Dedifferentiated amniotic fluid mesenchymal stem cell (primary cell): ENCODE data around the gene FAM20C.

ENCODE experiments used
- DNase-seq: peaks from one replicate; pipeline ENCODE4 v3.0.0-alpha.2; 2016; ENCODE audit errors: extremely low spot score

Gene FAM20C

GRCh38 chr7:272631-273030 lies 80.3 kb downstream of the FAM20C start:
- no peak for DNase-seq

GRCh38 chr7:273327-273726 lies 81.0 kb downstream of the FAM20C start:
- no peak for DNase-seq

DNA sequence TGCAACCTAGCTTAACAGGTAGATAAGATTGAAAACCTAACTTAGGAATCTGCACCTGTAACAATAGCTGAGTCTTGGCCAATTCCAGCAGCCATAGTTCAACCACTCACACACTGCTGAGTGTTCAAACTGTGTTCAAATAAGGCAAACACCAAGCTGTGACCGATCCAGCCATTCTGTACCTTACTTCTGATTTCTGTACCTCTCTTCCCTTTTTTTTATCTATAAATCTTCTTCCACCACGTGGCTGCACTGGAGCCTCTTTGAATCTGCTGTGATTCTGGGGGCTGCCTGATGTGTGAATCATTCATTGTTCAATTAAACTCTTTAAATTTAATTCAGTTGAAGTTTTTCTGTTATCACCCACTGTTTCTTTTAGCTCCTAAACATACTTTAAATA lies 81.9 kb downstream of the FAM20C start:
- no peak for DNase-seq

GRCh38 chr7:276230-276835 lies 84.0 kb downstream of the FAM20C start:
- no peak for DNase-seq

DNA sequence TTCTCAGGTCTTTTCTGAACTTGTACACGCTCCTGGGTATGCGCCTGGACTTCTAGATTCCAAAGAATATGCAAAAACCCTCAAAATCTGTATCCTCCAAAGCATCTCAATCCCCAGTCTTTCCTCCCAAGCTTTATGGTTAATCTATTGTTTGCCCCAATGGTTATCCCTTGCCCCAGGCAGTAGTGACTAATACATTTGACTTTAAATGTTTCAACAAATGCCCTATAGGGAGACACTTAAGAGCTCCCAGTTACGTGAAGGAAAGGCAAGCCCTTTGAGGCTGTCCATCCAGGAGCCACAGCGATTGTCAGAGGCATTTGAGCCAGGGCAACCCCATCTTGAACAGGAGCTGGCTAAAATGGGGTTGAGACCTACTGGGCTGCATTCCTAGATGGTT lies 84.9 kb downstream of the FAM20C start:
- no peak for DNase-seq

DNA sequence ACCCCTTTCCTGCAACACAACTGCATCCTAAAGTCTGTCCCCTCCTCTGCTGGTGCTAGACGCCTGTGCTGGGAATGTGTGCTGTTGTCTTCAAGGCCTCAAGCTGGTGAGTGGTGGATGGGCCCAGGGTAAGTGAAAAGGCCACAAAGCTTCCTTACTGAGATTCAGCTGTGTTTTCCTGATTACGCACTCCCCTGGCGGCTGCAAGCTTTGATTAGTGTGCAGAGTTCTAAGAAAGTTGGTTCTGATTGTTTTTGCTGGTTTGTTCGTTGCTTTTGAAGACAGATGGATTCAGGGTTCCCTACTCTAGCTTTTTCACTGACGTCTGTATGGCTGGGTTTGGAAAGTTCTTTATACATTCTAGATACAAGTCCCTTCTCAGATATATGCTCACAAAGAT lies 85.7 kb downstream of the FAM20C start:
- no peak for DNase-seq

DNA sequence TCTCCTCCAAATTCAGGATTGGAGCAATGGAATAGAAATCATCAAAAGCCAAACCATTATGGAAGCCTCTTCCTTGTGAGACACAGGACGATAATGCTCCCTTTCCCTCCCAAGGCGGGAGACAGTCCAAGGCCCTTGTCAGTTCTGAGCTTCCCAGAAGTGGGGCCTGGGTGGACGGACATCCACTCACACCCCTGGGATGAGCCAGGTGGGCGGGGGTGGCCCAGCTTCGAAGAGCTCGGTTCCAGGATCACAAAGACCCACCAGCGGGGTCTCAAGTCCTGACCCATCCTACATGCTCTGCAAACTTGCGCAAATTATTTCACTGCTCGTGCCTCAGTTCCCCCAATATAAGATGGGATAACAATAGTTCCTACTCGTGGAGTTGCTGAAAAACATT lies 87.5 kb downstream of the FAM20C start:
- DNase-seq, result no peak

DNA sequence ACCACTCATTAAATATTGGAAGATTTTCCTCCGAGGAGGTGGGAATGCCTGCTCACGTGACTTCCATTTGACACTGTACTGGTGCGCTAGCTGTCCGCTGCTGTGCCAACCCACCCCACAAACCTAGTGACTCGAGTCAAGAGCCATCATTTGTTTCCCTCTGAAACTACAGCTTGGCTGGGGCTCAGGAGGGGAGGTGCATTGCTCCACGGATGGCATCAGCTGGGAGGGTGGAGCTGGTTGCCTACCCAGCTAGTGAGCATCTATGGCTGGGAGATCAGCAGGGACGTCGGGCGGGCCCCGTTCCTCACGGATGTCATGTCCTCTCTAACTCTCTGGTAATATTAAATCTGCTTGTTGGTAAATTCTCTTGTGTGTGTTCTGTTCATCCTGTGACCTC lies 88.1 kb downstream of the FAM20C start:
- DNase-seq, result no peak

DNA sequence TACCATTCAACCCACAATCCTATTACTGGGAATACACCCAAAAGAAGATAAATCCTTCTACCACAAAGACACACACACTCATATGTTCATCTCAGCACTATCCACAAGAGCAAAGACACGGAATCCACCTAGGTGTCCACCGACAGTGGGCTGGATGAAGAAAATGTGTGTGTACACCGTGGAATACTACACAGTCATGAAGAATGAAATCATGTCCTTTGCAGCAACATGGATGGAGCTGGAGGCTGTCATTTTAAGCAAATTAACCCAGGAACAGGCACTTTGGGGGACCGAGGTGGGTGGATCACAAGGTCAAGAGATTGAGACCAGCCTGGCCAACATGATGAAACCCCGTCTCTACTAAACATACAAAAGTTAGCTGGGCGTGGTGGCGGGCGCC lies 89.3 kb downstream of the FAM20C start:
- no peak for DNase-seq

DNA sequence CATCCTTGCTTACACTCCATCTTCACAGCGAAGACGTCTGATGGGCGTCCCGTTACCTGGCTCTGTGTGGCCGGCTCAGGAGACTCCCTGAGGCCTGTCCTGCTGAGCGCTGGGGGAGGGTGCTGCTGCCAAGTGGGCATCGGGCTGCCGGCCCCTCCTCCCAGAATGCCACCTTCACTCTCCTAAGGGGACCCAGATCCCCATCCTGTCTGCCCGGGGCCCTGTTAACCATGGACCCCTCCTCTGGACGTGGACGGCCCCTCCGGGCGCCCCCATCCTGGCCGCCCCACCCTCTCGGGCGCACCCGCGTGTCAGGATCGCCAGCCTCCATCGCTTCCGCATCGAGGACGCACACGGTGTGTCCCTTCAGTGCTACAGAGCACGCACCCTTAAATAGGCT lies 90.2 kb downstream of the FAM20C start:
- DNase-seq, result no peak

- DNase-seq, result no peak
Measured at GRCh38 chr7:284762-285722, 92.7 kb downstream of the FAM20C start.

DNA sequence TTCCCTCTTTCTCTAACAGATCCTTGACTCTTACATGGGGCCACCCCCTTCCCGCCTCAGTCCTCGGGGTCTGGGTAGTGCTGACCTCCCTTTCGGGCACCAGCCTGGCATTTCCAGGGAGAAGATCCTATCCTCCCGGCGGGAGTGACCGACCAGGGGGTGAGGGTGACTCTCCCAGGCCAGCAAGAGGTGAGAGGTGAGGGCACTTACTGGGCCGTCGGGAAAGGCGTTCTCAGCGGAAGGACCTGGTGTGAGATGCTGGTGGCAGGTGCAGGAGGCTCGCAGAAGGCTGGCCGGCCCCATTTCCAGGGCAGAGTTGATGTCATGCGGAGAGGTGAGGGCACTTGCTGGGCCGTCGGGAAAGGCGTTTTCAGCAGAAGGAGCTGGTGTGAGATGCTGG lies 93.4 kb downstream of the FAM20C start:
- no peak for DNase-seq

GRCh38 chr7:286266-286665 lies 93.9 kb downstream of the FAM20C start:
- no peak for DNase-seq

DNA sequence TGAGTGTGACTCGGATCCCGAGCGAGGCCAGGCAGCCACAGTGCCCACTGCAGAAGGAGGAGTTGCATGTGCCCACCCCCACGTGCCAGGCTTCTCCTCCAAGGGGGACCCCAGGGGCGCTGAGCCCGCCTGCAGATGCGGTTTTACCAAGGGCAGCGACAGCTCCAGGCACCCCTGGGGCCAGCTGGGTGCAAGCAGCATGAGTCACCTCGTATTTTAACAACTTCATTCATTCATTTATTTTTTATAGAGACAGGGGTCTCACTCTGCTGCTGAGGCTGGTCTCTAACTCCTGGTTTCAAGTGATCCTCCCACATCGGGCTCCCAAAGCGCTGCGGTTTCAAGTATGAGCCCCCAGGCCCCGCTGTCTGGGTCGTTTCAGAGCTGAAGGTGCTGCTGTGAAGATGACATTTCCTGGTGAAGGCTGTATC lies 96.3 kb downstream of the FAM20C start:
- DNase-seq, result no peak

DNA sequence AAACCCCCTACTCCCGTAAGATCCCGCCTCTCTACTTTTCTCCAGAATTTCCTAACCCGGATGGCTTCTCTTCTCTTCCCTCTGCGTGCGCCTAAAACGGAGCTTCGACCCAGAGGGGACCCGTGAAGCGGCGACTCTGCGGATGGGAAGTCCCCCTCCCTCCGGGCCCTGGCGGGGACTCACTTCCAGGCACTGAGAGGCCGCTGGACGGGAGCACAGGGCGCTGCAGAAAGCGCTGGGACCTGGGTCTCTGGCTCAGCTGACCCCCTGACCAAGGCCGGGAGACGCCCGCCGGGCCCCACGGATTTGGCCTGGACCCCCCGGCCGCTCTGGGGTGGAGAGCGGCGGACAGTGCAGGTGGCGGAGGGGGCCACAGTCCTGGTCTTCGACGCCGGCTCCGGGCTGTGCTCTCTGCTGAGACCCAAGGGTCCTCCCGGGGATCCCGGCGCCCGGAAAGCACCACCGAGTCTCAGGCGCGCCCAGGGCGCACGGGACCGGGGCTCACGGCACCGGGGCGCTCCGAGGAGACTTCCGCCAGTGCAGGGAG lies 96.9 kb downstream of the FAM20C start:
- no peak for DNase-seq

DNA sequence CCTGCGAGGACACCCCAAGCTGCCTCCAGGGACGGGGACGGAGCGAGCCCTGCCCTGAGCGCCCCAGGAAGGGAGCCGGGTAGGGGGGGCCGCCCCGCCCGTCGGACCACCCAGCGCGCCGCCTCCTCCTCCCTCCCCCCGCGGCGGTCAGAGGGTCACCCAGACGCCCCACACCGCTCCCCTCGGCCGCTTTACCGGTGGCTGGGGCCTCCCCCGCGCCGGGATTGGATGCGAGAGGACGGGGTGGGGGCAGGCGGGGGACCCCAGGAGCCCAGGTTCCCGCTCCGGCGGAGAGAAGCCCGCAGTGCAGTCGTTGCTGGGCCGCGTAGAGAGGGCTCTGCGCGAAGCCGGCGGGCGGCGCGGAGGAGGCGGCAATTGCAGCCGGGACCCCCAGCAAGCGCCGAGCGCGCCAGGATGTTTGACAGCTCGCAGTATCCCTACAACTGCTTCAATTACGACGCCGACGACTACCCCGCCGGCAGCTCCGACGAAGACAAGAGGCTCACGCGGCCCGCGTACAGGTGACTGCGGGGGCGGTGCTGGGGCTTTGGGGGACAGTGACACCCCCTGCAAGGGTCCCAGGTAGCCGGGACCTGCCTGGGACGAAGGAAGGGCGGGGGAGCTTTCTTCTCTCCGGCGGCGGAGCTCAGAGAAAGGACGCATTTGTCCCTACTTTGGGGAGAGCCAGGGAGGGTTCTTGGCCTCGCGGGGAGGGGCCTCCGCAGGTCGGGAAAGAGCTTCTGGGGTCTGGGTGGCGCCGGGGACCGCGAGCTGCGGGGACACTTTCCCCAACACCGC lies 97.6 kb downstream of the FAM20C start, which contains the start of gene FOXL3:
FOXL3 (plus strand) TSS at position 415 of the 798 bp plus-strand sequence; CDS start at position 415, 0 bp downstream.
- DNase-seq, result no peak

DNA sequence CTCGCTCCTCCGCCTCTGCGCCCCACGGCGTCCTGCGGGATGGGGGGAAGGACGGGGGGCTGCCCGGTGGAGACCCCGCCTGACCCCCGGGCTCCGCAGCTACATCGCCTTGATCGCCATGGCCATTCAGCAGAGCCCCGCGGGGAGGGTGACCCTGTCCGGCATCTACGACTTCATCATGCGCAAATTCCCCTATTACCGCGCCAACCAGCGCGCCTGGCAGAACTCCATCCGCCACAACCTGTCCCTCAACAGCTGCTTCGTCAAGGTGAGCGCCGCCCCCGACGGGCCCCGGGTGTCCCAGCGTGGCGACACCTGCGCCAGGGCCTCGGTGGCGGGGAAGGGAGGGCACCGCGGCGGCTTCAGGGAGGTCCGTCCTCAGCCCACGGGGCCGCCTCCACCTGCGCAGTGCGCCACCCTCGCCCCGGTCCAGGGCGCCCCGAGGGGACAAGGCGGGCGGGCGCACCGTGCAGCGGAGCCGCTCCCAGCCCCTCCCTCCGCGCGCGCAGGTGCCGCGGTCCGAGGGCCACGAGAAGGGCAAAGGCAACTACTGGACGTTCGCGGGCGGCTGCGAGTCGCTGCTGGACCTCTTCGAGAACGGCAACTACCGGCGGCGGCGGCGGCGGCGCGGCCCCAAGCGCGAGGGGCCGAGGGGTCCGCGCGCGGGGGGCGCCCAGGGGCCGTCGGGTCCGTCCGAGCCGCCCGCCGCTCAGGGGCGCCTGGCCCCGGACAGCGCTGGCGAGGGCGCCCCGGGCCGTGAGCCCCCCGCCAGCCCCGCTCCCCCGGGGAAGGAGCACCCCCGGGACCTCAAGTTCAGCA lies 98.4 kb downstream of the FAM20C start:
- no peak for DNase-seq

DNA sequence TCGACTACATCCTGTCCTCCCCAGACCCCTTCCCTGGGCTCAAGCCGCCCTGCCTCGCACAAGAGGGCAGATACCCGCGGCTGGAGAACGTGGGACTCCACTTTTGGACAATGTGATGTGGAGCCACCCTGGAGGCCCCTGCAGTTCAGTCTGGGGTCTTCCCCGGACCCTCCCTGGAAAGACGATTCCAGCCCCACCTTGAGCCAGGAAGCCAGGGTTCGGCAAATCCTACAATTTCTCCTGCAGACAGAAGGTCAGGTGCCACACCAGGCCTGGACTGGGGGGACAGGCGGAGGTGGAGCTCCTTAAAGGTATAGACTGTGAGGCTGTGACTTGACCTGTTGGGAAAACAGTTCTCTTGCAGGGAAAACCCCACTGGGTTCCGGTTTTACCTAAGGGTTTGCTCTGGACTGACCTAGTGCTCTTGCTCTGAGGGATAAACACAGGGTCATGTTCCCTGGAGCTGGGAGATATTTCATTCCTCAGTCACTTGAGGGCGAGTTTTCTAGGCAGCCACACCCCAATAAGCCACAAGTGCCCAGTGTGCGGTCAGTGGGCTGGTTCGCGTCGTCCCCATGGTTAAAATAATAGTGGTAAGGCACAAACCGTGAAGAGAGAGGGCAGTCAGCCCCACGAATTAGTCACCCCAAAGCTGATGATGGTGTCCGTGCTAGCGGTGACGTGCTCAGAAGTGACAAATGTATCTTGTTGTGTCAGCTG lies 99.2 kb downstream of the FAM20C start:
- no peak for DNase-seq

- no peak for DNase-seq
Measured at GRCh38 chr7:292226-292625, 99.9 kb downstream of the FAM20C start.

GRCh38 chr7:292826-293225 lies 100.5 kb downstream of the FAM20C start:
- no peak for DNase-seq
